Tibial artery (tissue), 4 donors: ENCODE results near the gene TWF2.

Source experiments
- DNase-seq, 2 donors: peaks; one replicate each; pipeline ENCODE4 v3.0.0-alpha.2; 2019
- H3K27ac ChIP-seq, 2 donors: fragments of 200-600 bp; sonication (generic) in 1 of 2; 1 replicate in 1 of 2; 2 replicates in 1 of 2; pipeline ENCODE4 v1.5.1; 2018 to 2019; ENCODE audit warnings: mild to moderate bottlenecking in 1 of 2
- H3K27me3 ChIP-seq, 2 donors: fragments of 200-600 bp; sonication (generic) in 1 of 2; one replicate each; pipeline versions ENCODE4 v1.5.1 to v1.6.0; 2016 to 2019
- H3K36me3 ChIP-seq, 3 donors: fragments of 200-600 bp; sonication (generic) in 2 of 3; one replicate each; pipeline ENCODE4 v1.5.1; 2016 to 2019; ENCODE audit warnings: mild to moderate bottlenecking in 2 of 3
- H3K4me1 ChIP-seq, 4 donors: fragments of 200-600 bp; sonication (generic) in 2 of 4; 1 replicate in 3 of 4; 2 replicates in 1 of 4; pipeline ENCODE4 v1.5.1; 2016 to 2019
- H3K4me3 ChIP-seq, 2 donors: fragments of 200-600 bp; sonication (generic) in 1 of 2; 1 replicate in 1 of 2; 2 replicates in 1 of 2; pipeline ENCODE4 v1.5.1; 2018 to 2019; ENCODE audit warnings: mild to moderate bottlenecking in 2 of 2
- H3K9me3 ChIP-seq, 3 donors: fragments of 200-600 bp; sonication (generic) in 1 of 3; one replicate each; pipeline ENCODE4 v1.5.1; 2016 to 2019
- intact Hi-C: fragments of 100-400 bp; cut with DNase I; formaldehyde crosslinking; loops from one replicate; pipeline ENCODE4 v1.15.0; 2023; ENCODE audit warnings: low total_unique reads
- TF ChIP-seq, protein P1 (sequence below), 2 experiments: fragments of 200-600 bp in 1 of 2; fragments of 450-650 bp in 1 of 2; IDR thresholded peaks; one replicate each; pipeline ENCODE4 v1.5.1; 2017 to 2019; ENCODE audit warnings: antibody characterized with exemption in 2 of 2, mild to moderate bottlenecking in 1 of 2, moderate library complexity in 1 of 2

TWF2 gene

DNA sequence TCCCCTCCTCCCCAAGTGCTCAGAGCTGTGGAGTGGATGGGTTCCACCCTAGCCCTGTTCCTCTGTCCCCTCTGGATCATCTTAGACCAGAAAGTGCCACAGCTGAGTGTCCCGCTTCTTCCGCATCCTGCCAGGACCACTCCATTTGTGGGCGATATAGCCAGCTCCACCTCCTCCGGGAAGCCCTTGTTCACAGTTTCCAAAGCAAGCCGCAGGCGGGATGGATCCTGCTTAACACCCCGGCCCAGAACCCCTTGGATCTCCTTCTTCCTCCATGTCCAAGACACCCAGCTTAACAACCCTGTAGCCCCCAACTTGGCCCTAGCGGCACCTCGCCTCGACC lies 41.5 kb downstream of the TWF2 start:
- DNase-seq = no peak
- Histone ChIP-seq H3K27ac (peak overlapping the region; percentile 75 to 81), H3K27me3 (no peaks in the 10 kb centered on the region), H3K4me1 (peaks cover 4 to 43% (median 22%) of the 10 kb centered on the region in 4 donors), H3K9me3 (no peaks in the 10 kb centered on the region), H3K4me3 (peak overlapping the region; percentile 77 to 86), H3K36me3 (peaks cover 1 to 12% (median 6%) of the 10 kb centered on the region in 3 donors)
- TF ChIP-seq, protein P1, sequence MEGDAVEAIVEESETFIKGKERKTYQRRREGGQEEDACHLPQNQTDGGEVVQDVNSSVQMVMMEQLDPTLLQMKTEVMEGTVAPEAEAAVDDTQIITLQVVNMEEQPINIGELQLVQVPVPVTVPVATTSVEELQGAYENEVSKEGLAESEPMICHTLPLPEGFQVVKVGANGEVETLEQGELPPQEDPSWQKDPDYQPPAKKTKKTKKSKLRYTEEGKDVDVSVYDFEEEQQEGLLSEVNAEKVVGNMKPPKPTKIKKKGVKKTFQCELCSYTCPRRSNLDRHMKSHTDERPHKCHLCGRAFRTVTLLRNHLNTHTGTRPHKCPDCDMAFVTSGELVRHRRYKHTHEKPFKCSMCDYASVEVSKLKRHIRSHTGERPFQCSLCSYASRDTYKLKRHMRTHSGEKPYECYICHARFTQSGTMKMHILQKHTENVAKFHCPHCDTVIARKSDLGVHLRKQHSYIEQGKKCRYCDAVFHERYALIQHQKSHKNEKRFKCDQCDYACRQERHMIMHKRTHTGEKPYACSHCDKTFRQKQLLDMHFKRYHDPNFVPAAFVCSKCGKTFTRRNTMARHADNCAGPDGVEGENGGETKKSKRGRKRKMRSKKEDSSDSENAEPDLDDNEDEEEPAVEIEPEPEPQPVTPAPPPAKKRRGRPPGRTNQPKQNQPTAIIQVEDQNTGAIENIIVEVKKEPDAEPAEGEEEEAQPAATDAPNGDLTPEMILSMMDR (IDR thresholded peaks at IDR 0.05) = no peak
- intact Hi-C loops = no loop called here

DNA sequence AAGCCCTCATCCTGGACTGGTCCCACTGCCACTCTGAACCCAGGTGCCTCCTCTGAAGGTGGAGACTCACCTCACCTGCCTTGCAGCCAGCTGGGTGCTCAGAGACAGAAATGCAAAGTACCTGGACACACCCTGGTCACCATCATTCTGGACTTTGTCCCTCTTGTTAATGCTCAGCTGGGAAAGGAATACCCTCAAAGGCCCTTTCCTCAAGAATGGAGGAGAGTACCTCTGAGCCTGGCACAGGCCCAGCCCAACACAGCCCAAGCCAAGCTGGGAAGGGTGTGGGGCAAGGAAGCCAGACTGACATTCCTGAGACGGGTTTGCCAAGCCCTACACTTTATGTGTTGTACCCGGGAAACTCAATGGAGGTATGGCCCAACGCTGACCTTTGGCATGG lies 42.0 kb downstream of the TWF2 start:
- Histone ChIP-seq H3K4me1 (peaks cover 4 to 43% (median 22%) of the 10 kb centered on the region in 4 donors), H3K27ac (peak overlapping the region in 1 of 2 donors; percentile 81), H3K9me3 (no peaks in the 10 kb centered on the region), H3K4me3 (no peak overlapping the region), H3K36me3 (peaks cover 0 to 7% (median under 1%) of the 10 kb centered on the region in 3 donors), H3K27me3 (no peaks in the 10 kb centered on the region)
- no peak for DNase-seq
- TF ChIP-seq, protein P1 (IDR thresholded peaks at IDR 0.05) = no peak
- intact Hi-C loops = no loop called here

DNA sequence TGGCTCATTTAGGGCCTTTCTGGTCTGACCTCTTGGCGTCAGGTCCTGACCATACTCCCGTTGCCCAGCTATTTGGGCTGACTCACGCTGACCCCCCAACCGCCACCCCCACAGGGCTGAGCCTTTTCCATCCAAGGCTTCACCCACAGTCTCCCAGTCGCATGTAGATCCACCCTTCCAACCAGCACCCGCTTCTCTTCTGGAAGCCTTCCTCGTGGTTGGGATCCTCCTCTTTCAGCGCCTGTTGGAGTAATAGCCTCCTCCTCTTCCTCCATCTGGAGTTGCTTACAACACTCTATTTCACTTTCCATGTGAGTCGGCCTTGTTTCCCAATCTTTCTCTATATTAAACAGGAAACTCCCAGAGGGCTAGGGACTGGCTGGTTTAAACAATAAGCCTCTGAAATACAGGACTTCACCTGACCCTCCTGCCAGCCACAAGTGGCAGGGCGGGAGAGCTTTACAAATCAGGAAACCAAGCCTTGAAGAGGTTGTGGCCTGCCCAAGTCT lies 43.1 kb downstream of the TWF2 start:
- intact Hi-C loops = no loop called here
- H3K27ac ChIP-seq = no peak overlapping the region
- H3K36me3 ChIP-seq = no peaks in the 10 kb centered on the region
- no peak overlapping the region for H3K4me3 ChIP-seq
- no peaks in the 10 kb centered on the region for H3K27me3 ChIP-seq
- DNase-seq = peak in 1 of 2 donors; percentile 32
- TF ChIP-seq, protein P1 (IDR thresholded peaks at IDR 0.05) = no peak
- no peaks in the 10 kb centered on the region for H3K9me3 ChIP-seq
- H3K4me1 ChIP-seq = peaks cover 4 to 44% (median 23%) of the 10 kb centered on the region in 4 donors

DNA sequence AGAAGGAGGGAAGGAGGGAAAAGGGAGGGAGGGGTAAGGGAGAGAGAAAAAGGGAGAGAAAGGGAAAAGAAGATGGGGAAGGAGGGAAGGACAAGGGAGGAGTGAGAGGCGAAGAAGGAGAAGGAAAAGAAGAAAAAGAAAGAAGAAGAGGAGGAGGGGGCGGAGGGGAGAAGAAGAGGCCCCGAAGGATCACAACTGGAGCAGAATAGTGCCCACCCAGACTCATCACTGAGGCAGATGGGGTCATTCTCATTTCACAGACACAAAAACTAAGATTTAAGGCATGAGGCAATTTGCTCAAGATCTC lies 43.7 kb downstream of the TWF2 start:
- H3K4me1 ChIP-seq = peaks cover 4 to 47% (median 28%) of the 10 kb centered on the region in 4 donors
- no peaks in the 10 kb centered on the region for H3K36me3 ChIP-seq
- intact Hi-C loops = no loop called here
- H3K9me3 ChIP-seq = no peaks in the 10 kb centered on the region
- TF ChIP-seq, protein P1 (IDR thresholded peaks at IDR 0.05) = no peak
- H3K4me3 ChIP-seq = no peak overlapping the region
- no peak for DNase-seq
- no peaks in the 10 kb centered on the region for H3K27me3 ChIP-seq
- no peak overlapping the region for H3K27ac ChIP-seq

- Histone ChIP-seq H3K36me3 (no peaks in the 10 kb centered on the region), H3K9me3 (no peaks in the 10 kb centered on the region), H3K27ac (no peak overlapping the region), H3K4me1 (peaks cover 4 to 48% (median 30%) of the 10 kb centered on the region in 4 donors), H3K4me3 (no peak overlapping the region), H3K27me3 (no peaks in the 10 kb centered on the region)
- DNase-seq = no peak
- intact Hi-C loops = no loop called here
- TF ChIP-seq, protein P1 (IDR thresholded peaks at IDR 0.05) = no peak
Measured at GRCh38 chr3:52194485-52195290, 44.3 kb downstream of the TWF2 start.
